OCI-M2 (cell line): ENCODE measurements around the gene FHIP1A.

Source experiments
- DNase-seq: peaks from one replicate; lab custom pipeline; 2025; ENCODE audit not compliant: unreplicated experiment; lab: John Stamatoyannopoulos, UW

The FHIP1A gene

GRCh38 chr4:151417766-151418376 is 8.9 kb downstream of the FHIP1A start:
- DNase-seq: no peak

- no peak for DNase-seq
Measured at GRCh38 chr4:151418385-151418784, 9.4 kb downstream of the FHIP1A start.

- DNase-seq: no peak
Measured at GRCh38 chr4:151418856-151419255, 9.9 kb downstream of the FHIP1A start.

GRCh38 chr4:151420250-151420807 is 11.4 kb downstream of the FHIP1A start:
- DNase-seq: no peak

- DNase-seq: no peak
Measured at GRCh38 chr4:151422854-151423253, 13.9 kb downstream of the FHIP1A start.

- DNase-seq: no peak
Measured at GRCh38 chr4:151426513-151426912, 17.5 kb downstream of the FHIP1A start.

- no peak for DNase-seq
Measured at GRCh38 chr4:151427266-151427665, 18.3 kb downstream of the FHIP1A start.

GRCh38 chr4:151428346-151428745 is 19.4 kb downstream of the FHIP1A start:
- no peak for DNase-seq

GRCh38 chr4:151429957-151430570 is 21.1 kb downstream of the FHIP1A start:
- no peak for DNase-seq

GRCh38 chr4:151430740-151431457 is 21.9 kb downstream of the FHIP1A start:
- DNase-seq: no peak

GRCh38 chr4:151431728-151432127 is 22.8 kb downstream of the FHIP1A start:
- DNase-seq: no peak

GRCh38 chr4:151432654-151433053 is 23.7 kb downstream of the FHIP1A start:
- DNase-seq: no peak

GRCh38 chr4:151434183-151434860 is 25.3 kb downstream of the FHIP1A start:
- no peak for DNase-seq

- no peak for DNase-seq
Measured at GRCh38 chr4:151436093-151436518, 27.1 kb downstream of the FHIP1A start.

- DNase-seq: no peak
Measured at GRCh38 chr4:151437505-151437904, 28.5 kb downstream of the FHIP1A start.

- no peak for DNase-seq
Measured at GRCh38 chr4:151438154-151438553, 29.2 kb downstream of the FHIP1A start.

GRCh38 chr4:151439320-151439719 is 30.3 kb downstream of the FHIP1A start:
- DNase-seq: no peak

GRCh38 chr4:151442002-151442401 is 33.0 kb downstream of the FHIP1A start:
- DNase-seq: no peak

- no peak for DNase-seq
Measured at GRCh38 chr4:151443247-151443646, 34.3 kb downstream of the FHIP1A start.

GRCh38 chr4:151443752-151444151 is 34.8 kb downstream of the FHIP1A start:
- no peak for DNase-seq

GRCh38 chr4:151446208-151446607 is 37.2 kb downstream of the FHIP1A start:
- DNase-seq: no peak
